ENCODE results near the gene ATP7B. TPM values are rescaled to one million over a fixed set of nuclear protein-coding genes. Genes with fewer than 3 reads are reported as not detected.

The ATP7B gene
- total and polyA plus RNA-seq, 2 of the 4 experiments (the other 2 are of a cell fraction) = 2.7 to 2.9 TPM

- Histone ChIP-seq H3K18ac (ENCODE audit: low read depth, low read length) (no peak overlapping the region), H2BK15ac (ENCODE audit: low read depth, low read length) (no peak overlapping the region), H2BK20ac (ENCODE audit: low read depth, low read length) (no peak overlapping the region), H2AK5ac (ENCODE audit: low read depth, low read length) (no peak overlapping the region), H2BK120ac (ENCODE audit: low read depth, low read length) (no peak overlapping the region), H3K9me3 (ENCODE audit: control insufficient read depth, insufficient read depth, low read length) (peaks cover 3% of the 10 kb centered on the region; the same call in 1 of the 2 replicates), H3K9ac (ENCODE audit: low read depth, low read length) (no peak overlapping the region), H3K79me1 (ENCODE audit: low read depth in 1 of 2, low read length in 2 of 2) (no peaks in the 10 kb centered on the region), H3K4ac (ENCODE audit: low read depth, low read length) (no peak overlapping the region), H4K5ac (ENCODE audit: low read depth, low read length) (no peak overlapping the region), H3K4me2 (ENCODE audit: low read depth, low read length) (no peak overlapping the region), H3K9me1 (ENCODE audit: insufficient read depth, low read length) (0 out of 2 replicates have a peak, but pooled peaks cover 3% of the 10 kb centered on the region), H3K27ac (ENCODE audit: insufficient read depth, low read length) (no peak overlapping the region), H2AFZ (replicated peaks; ENCODE audit: low read length, poor library complexity) (no peak overlapping the region), H3K56ac (ENCODE audit: extremely low read depth, insufficient read depth, low read length) (no peak overlapping the region), H4K20me1 (ENCODE audit: insufficient read depth, low read length) (no peaks in the 10 kb centered on the region), H3K27me3 (ENCODE audit: control insufficient read depth, insufficient read depth, low read length) (0 out of 2 replicates have a peak, but pooled peaks cover 2% of the 10 kb centered on the region), H3K4me3 (ENCODE audit: insufficient read depth, low read depth, low read length) (no peak overlapping the region), H4K91ac (ENCODE audit: insufficient read depth, low read depth, low read length) (no peak overlapping the region), H2AK9ac (replicated peaks; ENCODE audit: low read depth, low read length, poor library complexity) (no peak overlapping the region), H3K4me1 (ENCODE audit: control insufficient read depth, insufficient read depth, low read length) (no peaks in the 10 kb centered on the region), H3K14ac (replicated peaks; ENCODE audit: low read depth, low read length) (no peak overlapping the region), H2BK5ac (ENCODE audit: low read depth, low read length, poor library complexity, severe bottlenecking) (no peak overlapping the region), H3K23ac (ENCODE audit: low read depth, low read length) (no peak overlapping the region; the same call in 1 of the 2 replicates), H3K36me3 (ENCODE audit: control insufficient read depth, insufficient read depth, low read length) (no peaks in the 10 kb centered on the region), H4K8ac (ENCODE audit: low read depth in 2 of 2, low read length in 2 of 2) (no peak overlapping the region)
- DNase-seq (no peak), ATAC-seq (ENCODE audit: low read depth) (no peak)
- dilution Hi-C loops (cut with HindIII; ENCODE audit: low sequenced_read_pairs, unreplicated experiment) (no loop called here), in situ Hi-C loops (cut with MboI; ENCODE audit: low sequenced_read_pairs) (no loop called here), intact Hi-C loops (cut with micrococcal nuclease) (no loop called here)
- ChIA-PET CTCF (interaction anchor here (0.6 kb wide), 1 partner anchor 9 kb away, joined by 5 read pairs; no protein-coding TSS in a partner anchor), POLR2A (ENCODE audit: unreplicated experiment) (no interaction called here)
- BruUV-seq (replicated peaks) = no TSS peak
- TF ChIP-seq BHLHE40 (IDR thresholded peaks at IDR 0.05; ENCODE audit: low read depth, low read length) (no peak), CTCF (conservative IDR thresholded peaks at IDR 0.05; ENCODE audit: low read depth, low read length) (no peak), MXI1 (IDR thresholded peaks at IDR 0.05; ENCODE audit: borderline replicate concordance, low read depth, low read length) (no peak), ELK1 (IDR thresholded peaks at IDR 0.05; ENCODE audit: borderline replicate concordance, low read depth, low read length) (no peak)
- 77% methylated on average over 5 of the region's 5 CpGs; no CpG with 5 or more reads in 1 of the 2 experiments for WGBS, 2 experiments (ENCODE audit: extremely low coverage in 2 of 2, insufficient read length in 1 of 2)
These were observed 60.5 kb downstream of the ATP7B start for GRCh38 chr13:51950722-51951121.

All from IMR-90 (cell line).